NCI-H2196 treated with DMSO at 0.1 percent for 48 hours (cell line): ENCODE results near the gene COG5.

Experiments
- DNase-seq: peaks from one replicate; lab custom pipeline; 2025; ENCODE audit not compliant: unreplicated experiment; lab: John Stamatoyannopoulos, UW

The COG5 gene

GRCh38 chr7:107563775-107564552, at the start of gene COG5, which contains the start of gene DUS4L:
Gene COG5 (minus strand): TSS chr7:107563920. CDS start chr7:107563896, 24 bp downstream.
Gene DUS4L (plus strand): TSS chr7:107563971. CDS start chr7:107567071, 3,100 bp downstream.
- peak; percentile 78 for DNase-seq

GRCh38 chr7:107613439-107613838, 49.7 kb upstream of the COG5 start:
- no peak for DNase-seq

GRCh38 chr7:107610323-107610722, 46.6 kb upstream of the COG5 start:
- no peak for DNase-seq

DNA sequence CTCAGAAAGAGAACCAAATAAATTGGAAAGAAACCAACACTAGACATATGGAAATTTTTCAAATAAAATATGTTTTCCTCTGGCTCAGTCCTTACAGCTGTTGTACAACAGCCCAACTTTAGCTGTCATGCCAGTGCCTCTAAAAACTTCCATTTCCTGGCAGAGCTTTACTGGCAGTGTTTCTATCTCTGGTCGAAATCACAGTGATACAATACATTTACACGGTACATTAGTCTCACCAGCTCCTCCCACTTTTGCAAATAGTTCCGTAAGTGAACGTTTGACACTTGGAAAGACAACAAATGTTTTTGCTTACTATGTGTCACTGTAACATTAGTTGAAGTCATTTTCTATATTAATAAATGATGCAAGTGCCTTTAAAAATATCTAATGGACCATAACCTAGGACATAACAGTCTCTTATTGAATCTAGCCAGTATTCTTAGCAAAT, 46.1 kb upstream of the COG5 start:
- no peak for DNase-seq

DNA sequence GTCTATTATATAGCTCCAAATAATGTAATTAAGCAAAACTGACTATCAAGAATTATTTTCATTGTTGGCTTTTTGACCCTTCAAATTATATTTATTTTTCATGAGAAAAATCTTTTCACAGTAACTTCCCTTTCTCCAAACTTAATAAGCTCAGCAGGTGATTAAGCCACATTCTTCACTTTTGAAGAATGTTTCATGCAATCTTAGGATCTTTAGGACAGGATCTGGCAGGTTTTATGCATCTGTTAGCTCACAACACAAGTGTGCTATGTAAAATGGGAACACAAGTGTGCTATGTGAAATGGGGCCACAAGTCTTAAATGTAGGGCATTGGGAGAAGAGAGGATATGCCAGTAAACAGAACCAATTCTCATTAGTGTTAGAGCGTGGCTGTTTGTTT, 42.6 kb upstream of the COG5 start:
- no peak for DNase-seq

GRCh38 chr7:107605218-107605815, 41.6 kb upstream of the COG5 start:
- DNase-seq = no peak

- no peak for DNase-seq
These were observed 37.1 kb upstream of the COG5 start for GRCh38 chr7:107600816-107601215.

DNA sequence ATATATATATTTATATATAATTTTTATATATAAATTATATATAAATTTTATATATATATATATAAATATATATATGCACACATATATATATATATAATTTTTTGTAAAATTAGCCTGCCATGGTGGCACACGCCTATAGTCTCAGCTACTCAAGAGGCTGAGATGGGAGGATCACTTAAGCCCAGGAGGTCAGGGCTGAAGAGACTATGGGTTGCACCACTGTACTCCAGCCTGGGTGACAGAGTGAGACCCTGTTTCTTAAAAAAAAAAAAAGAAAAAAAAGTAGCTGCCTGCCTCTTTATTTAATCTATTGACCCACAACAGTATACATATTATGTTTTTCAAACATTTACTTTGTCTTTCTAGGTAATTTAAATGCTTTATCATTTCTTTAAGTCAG, 35.5 kb upstream of the COG5 start:
- no peak for DNase-seq

DNA sequence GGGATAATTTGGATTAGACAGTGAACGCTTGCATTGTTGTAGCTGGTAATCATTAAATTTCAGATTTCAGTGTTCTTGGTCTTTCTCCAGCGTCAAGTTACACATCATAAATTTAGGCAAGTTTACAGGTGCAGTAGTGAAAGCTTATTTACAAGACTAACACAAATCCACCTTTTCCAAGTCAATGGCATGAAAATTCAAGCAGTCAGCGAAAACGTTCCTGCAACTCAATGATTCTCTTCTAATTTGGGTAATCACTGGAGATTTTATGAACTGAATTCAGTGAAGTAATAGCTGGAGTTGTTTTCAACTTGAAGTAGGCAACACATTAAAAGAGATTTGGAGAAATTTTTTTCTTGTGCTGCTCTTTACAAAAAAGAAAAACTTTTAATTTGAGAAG, 34.2 kb upstream of the COG5 start:
- DNase-seq = no peak

DNA sequence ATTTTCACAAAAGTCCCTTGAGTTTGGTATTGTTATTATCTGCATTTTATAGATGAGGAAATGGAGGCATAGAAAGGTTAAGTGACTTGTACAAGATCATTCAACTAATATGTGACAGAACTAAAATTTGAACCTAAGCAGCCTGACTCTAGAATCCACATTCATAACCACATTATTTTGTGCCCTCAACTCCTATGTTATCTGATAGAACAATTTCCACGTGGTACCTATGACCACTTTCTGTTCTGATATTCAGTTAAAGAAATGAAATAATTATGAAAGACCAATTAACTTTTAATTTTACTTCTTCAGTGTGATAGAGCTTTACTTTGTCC, 33.8 kb upstream of the COG5 start:
- DNase-seq = no peak

GRCh38 chr7:107596881-107597581, 33.3 kb upstream of the COG5 start:
- peak; percentile 6 for DNase-seq

DNA sequence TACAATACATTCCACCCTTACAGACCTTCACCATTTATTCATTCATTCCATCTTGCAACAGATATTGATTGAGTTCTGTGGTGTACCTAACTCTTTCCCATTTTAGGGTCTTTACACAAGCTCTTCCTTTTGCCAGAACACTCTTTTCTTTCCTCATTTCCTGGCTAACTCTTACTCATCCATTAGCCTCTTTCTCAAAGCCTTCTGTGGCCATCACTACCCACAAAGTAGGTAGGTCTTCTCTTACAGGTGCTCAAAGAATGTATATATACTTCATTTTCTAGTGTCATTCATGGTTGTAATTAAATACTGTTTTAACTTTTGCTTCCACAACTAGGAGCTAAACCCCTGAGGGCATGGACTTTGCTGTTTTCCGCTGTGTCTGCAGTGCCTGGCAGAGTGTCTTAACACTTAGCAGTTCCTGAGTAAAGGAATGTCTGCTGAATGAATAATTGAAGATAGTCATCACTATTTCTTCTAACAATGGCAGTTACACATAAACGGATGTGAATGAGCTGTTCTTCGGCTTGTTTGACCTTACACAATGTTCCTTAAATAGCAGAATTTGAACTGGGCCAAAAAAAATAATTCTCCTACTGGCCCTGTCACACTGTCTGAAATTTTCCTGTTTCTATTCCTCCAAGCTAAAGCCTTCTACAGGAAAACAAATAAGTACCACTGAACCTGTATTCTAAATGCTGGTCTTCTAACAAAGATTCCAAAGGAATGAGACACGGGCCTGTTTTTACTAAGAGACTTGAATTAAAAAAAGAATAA, 31.4 kb upstream of the COG5 start:
- no peak for DNase-seq

DNA sequence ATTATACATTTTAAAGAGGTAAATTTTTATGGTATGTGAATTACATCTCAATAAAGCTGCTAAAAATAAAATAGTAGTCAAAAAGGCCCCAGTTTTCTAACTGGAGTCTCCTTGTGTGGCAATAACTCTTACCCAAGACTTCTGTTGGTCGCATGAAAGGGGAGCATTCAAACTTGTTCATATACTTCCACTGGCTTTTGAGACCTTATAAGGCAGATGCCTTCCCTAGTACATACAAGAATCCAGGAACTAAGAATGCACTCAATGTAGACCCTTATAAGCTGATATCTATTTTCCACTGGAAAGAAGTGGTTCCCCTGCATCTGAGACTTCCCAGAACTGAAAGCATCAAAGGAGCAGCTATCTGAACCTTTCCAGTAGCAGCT, 29.3 kb upstream of the COG5 start:
- DNase-seq = no peak

- no peak for DNase-seq
These were observed 28.8 kb upstream of the COG5 start for GRCh38 chr7:107592361-107593024.

DNA sequence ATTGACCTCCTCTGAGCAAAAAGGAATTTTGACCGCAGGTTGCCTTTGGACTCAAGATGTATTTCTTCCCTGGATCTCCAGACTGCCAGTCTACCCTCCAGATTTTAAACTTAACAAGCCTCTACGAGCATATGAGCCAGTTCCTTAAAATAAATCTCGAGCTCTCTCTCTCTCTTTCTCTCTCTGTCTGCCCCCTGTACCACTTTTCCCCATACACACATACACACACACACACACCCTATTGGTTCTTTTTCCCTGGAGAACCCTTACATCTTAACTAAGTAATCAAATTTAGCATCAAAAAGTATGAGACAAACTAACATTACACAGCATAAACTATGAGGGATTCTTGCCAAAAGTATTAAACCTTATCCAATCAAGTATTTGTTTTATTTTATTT, 27.7 kb upstream of the COG5 start:
- DNase-seq = no peak

- DNase-seq = no peak
These were observed 24.9 kb upstream of the COG5 start for GRCh38 chr7:107588529-107589130.

- DNase-seq = no peak
These were observed 21.0 kb upstream of the COG5 start for GRCh38 chr7:107584716-107585115.

DNA sequence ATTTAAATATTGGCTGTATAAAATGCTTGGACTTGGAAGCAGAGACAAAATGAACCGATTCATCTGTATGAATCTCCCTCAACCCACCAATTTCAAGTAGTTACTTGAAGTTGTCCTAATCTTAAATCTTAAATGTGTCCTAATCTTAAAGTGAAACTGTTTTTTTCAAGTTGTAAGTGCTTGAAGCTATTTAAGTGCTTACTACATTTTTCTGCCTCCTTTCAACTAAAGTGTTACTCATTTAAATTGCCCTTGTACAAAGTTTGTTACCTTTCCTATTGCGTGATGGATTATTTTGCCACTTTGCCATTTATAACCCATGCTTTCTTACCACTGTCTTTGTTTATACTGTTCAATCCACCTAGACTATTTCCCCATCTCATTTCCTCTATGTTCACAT, 19.2 kb upstream of the COG5 start:
- no peak for DNase-seq

DNA sequence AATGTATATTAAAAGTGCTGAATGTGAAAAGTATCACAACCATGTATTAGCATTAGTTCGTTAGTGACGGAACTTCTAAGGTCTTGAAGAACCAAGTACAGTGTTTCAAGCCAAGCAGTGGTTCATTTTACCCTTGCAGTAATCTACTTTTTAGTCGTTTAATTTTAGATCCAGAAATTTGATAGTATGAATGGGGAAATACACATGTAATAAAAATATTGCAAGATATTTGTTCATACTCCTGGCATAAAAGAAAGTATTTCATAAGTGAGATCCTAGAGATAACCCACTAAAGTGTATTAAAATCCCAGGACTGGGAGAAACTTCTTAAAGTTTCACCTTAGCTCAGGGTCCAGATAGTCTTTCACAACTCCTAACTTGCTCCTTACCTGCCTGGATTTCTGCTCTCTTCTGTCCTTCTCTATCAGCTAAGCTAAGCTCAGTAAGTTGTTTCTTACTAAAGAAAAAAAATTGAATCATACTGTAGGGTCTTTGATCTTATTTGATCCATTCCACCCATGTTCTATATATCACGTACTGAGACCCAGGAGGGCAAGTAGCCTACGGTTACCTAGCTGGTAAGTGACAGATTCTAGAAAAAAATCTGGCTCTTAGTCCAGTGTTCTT, 17.8 kb upstream of the COG5 start:
- no peak for DNase-seq
